Gastroesophageal sphincter (tissue), 3 donors: Measurements from ENCODE around the gene PITPNB.

Source experiments
- POLR2A ChIP-seq, 2 donors: fragments of 450-650 bp; IDR thresholded peaks; one replicate each; pipeline ENCODE4 v1.6.1; 2017; ENCODE audit warnings: antibody characterized with exemption in 2 of 2, mild to moderate bottlenecking in 2 of 2, moderate library complexity in 1 of 2
- TF ChIP-seq, protein P1 (sequence below), 4 experiments: fragments of 200-600 bp in 2 of 4; fragments of 450-650 bp in 2 of 4; sonication (generic) in 1 of 4; IDR thresholded peaks; one replicate each; pipeline ENCODE4 v1.5.1; 2017 to 2019; ENCODE audit warnings: antibody characterized with exemption in 4 of 4, mild to moderate bottlenecking in 2 of 4, moderate library complexity in 2 of 4

DNA sequence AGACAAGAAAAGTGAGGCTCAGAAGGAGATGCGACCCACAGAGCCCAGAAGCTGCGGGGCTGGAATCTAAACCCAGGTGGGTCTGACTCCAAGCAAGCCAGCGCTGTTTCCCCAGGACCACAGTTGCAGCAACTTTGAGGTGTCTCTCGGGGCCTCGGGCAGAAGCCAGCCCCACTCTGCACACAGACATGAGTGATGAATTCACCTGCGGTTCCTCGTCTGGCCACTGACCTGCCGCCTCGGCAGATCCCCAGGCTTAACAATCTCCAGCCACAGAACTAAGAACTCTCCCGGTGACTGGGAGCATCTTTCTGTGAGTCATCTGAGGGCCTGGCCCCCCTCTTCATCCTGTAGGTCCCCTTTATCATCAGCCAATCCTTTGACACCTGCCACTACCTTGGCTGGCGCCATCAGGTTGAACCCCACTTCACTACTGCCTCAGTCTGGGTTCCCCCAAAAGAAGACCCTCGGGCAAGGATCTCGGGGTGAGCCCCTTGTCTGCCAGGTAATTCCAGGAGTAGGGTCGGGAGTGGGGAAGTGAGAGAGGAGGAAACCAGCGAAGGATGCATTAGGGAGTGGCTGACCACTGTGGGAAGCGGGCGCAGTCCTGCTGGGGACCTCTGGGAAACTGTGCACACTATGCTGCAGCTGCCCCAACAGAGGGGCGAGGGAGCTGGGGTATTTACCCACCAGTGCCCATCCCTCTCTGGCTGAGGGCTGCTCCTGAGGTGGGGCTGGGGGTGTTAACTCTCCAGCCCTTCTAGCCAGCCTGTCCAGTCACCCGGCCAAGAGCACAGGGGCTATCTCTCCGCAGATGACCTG lies 84.5 kb downstream of the PITPNB start:
- TF ChIP-seq, protein P1, sequence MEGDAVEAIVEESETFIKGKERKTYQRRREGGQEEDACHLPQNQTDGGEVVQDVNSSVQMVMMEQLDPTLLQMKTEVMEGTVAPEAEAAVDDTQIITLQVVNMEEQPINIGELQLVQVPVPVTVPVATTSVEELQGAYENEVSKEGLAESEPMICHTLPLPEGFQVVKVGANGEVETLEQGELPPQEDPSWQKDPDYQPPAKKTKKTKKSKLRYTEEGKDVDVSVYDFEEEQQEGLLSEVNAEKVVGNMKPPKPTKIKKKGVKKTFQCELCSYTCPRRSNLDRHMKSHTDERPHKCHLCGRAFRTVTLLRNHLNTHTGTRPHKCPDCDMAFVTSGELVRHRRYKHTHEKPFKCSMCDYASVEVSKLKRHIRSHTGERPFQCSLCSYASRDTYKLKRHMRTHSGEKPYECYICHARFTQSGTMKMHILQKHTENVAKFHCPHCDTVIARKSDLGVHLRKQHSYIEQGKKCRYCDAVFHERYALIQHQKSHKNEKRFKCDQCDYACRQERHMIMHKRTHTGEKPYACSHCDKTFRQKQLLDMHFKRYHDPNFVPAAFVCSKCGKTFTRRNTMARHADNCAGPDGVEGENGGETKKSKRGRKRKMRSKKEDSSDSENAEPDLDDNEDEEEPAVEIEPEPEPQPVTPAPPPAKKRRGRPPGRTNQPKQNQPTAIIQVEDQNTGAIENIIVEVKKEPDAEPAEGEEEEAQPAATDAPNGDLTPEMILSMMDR (IDR thresholded peaks at IDR 0.05) = no peak
- no peak for TF ChIP-seq POLR2A (IDR thresholded peaks at IDR 0.05)
